Skeletal muscle tissue (tissue), 4 donors: ENCODE results near the gene KRT1. TPM values are rescaled to one million over a fixed set of nuclear protein-coding genes. Genes with fewer than 3 reads are reported as not detected.

Experiments
- H3K27ac ChIP-seq: one replicate; pipeline ENCODE4 v1.7.0; 2013; ENCODE audit warnings: mild to moderate bottlenecking, low read depth, low read length, inconsistent platforms
- H3K27me3 ChIP-seq, 3 donors: one replicate each; pipeline ENCODE4 v1.7.0; 2013; ENCODE audit warnings: low read length in 3 of 3; ENCODE audit not compliant: control insufficient read depth in 3 of 3, insufficient read depth in 3 of 3
- H3K36me3 ChIP-seq, 3 donors: one replicate each; pipeline ENCODE4 v1.7.0; 2013; ENCODE audit warnings: low read length in 3 of 3; ENCODE audit not compliant: control insufficient read depth in 3 of 3, insufficient read depth in 3 of 3
- H3K4me1 ChIP-seq, 3 donors: one replicate each; pipeline ENCODE4 v1.7.0; 2013; ENCODE audit warnings: low read length in 3 of 3, mild to moderate bottlenecking in 3 of 3; ENCODE audit not compliant: control insufficient read depth in 3 of 3, insufficient read depth in 3 of 3
- H3K4me3 ChIP-seq, 3 donors: one replicate each; pipeline ENCODE4 v1.7.0; 2013; ENCODE audit warnings: low read length in 3 of 3
- H3K9ac ChIP-seq, 3 donors: one replicate each; pipeline ENCODE4 v1.7.0; 2013; ENCODE audit warnings: low read length in 3 of 3, mild to moderate bottlenecking in 3 of 3, moderate library complexity in 2 of 3, low read depth in 1 of 3
- H3K9me3 ChIP-seq, 3 donors: one replicate each; pipeline ENCODE4 v1.7.0; 2013; ENCODE audit warnings: low read length in 3 of 3; ENCODE audit not compliant: control insufficient read depth in 3 of 3
- total RNA-seq: library from RNA; depleted of rRNA; stranded (reverse); fragments of >200 nt; gene quantifications from one replicate; pipeline ENCODE4 v1.2.3, GENCODE V29; 2014
- donor health status: Osteomylitis.

Gene KRT1
- total RNA-seq, 1 donor from 2014 or later: 2.1 TPM

GRCh38 chr12:52701281-52701680 is 21.1 kb upstream of the KRT1 start:
- Histone ChIP-seq H3K27ac (no peak overlapping the region), H3K9me3 (no peaks in the 10 kb centered on the region), H3K36me3 (no peaks in the 10 kb centered on the region), H3K4me1 (peaks cover 0 to 9% (median 6%) of the 10 kb centered on the region in 3 donors), H3K9ac (no peak overlapping the region), H3K4me3 (no peak overlapping the region), H3K27me3 (peaks cover 17 to 35% (median 22%) of the 10 kb centered on the region in 3 donors)

- Histone ChIP-seq H3K36me3 (no peaks in the 10 kb centered on the region), H3K9ac (no peak overlapping the region), H3K4me3 (no peak overlapping the region), H3K4me1 (peaks cover 0 to 9% (median 6%) of the 10 kb centered on the region in 3 donors), H3K27ac (no peak overlapping the region), H3K27me3 (peaks cover 17 to 45% (median 21%) of the 10 kb centered on the region in 3 donors), H3K9me3 (no peaks in the 10 kb centered on the region)
Measured at GRCh38 chr12:52699960-52700359, 19.8 kb upstream of the KRT1 start.

GRCh38 chr12:52699373-52699772 is 19.2 kb upstream of the KRT1 start:
- no peaks in the 10 kb centered on the region for H3K36me3 ChIP-seq
- no peak overlapping the region for H3K9ac ChIP-seq
- H3K27me3 ChIP-seq: peaks cover 17 to 50% (median 21%) of the 10 kb centered on the region in 3 donors
- H3K4me1 ChIP-seq: peaks cover 0 to 9% (median 6%) of the 10 kb centered on the region in 3 donors
- H3K27ac ChIP-seq: no peak overlapping the region
- no peaks in the 10 kb centered on the region for H3K9me3 ChIP-seq
- no peak overlapping the region for H3K4me3 ChIP-seq

- H3K9ac ChIP-seq: no peak overlapping the region
- H3K9me3 ChIP-seq: no peaks in the 10 kb centered on the region
- peaks cover 0 to 9% (median 6%) of the 10 kb centered on the region in 3 donors for H3K4me1 ChIP-seq
- peaks cover 17 to 50% (median 21%) of the 10 kb centered on the region in 3 donors for H3K27me3 ChIP-seq
- H3K4me3 ChIP-seq: no peak overlapping the region
- no peaks in the 10 kb centered on the region for H3K36me3 ChIP-seq
- H3K27ac ChIP-seq: no peak overlapping the region
Measured at GRCh38 chr12:52698651-52699340, 18.6 kb upstream of the KRT1 start.

- H3K9me3 ChIP-seq: no peaks in the 10 kb centered on the region
- no peak overlapping the region for H3K27ac ChIP-seq
- H3K4me3 ChIP-seq: no peak overlapping the region
- peaks cover 27 to 53% (median 34%) of the 10 kb centered on the region in 3 donors for H3K27me3 ChIP-seq
- H3K36me3 ChIP-seq: no peaks in the 10 kb centered on the region
- H3K4me1 ChIP-seq: peaks cover 0 to 9% (median 6%) of the 10 kb centered on the region in 3 donors
- H3K9ac ChIP-seq: no peak overlapping the region
Measured at GRCh38 chr12:52697058-52697582, 16.9 kb upstream of the KRT1 start.

- H3K36me3 ChIP-seq: no peaks in the 10 kb centered on the region
- H3K4me3 ChIP-seq: no peak overlapping the region
- no peak overlapping the region for H3K9ac ChIP-seq
- H3K27me3 ChIP-seq: peaks cover 27 to 56% (median 39%) of the 10 kb centered on the region in 3 donors
- no peak overlapping the region for H3K27ac ChIP-seq
- H3K9me3 ChIP-seq: no peaks in the 10 kb centered on the region
- H3K4me1 ChIP-seq: peaks cover 0 to 9% (median 6%) of the 10 kb centered on the region in 3 donors
Measured at GRCh38 chr12:52696588-52696987, 16.4 kb upstream of the KRT1 start.

GRCh38 chr12:52695039-52695438 is 14.8 kb upstream of the KRT1 start:
- Histone ChIP-seq H3K27ac (no peak overlapping the region), H3K4me1 (peaks cover under 1 to 8% (median 7%) of the 10 kb centered on the region in 3 donors), H3K27me3 (peaks cover 32 to 66% (median 52%) of the 10 kb centered on the region in 3 donors), H3K9ac (no peak overlapping the region), H3K9me3 (no peaks in the 10 kb centered on the region), H3K4me3 (no peak overlapping the region), H3K36me3 (no peaks in the 10 kb centered on the region)

GRCh38 chr12:52694151-52694550 is 13.9 kb upstream of the KRT1 start:
- Histone ChIP-seq H3K36me3 (no peaks in the 10 kb centered on the region), H3K9me3 (no peaks in the 10 kb centered on the region), H3K27ac (no peak overlapping the region), H3K4me3 (no peak overlapping the region), H3K27me3 (peaks cover 39 to 64% (median 58%) of the 10 kb centered on the region in 3 donors), H3K9ac (no peak overlapping the region), H3K4me1 (peaks cover 0 to 7% (median 4%) of the 10 kb centered on the region in 3 donors)

GRCh38 chr12:52693261-52693660 is 13.1 kb upstream of the KRT1 start:
- H3K4me1 ChIP-seq: peaks cover 0 to 7% (median 4%) of the 10 kb centered on the region in 3 donors
- H3K27ac ChIP-seq: no peak overlapping the region
- H3K9ac ChIP-seq: no peak overlapping the region
- no peaks in the 10 kb centered on the region for H3K36me3 ChIP-seq
- peaks cover 45 to 64% (median 60%) of the 10 kb centered on the region in 3 donors for H3K27me3 ChIP-seq
- H3K9me3 ChIP-seq: no peaks in the 10 kb centered on the region
- no peak overlapping the region for H3K4me3 ChIP-seq

- no peak overlapping the region for H3K9ac ChIP-seq
- H3K4me1 ChIP-seq: peaks cover 0 to 7% (median 4%) of the 10 kb centered on the region in 3 donors
- no peaks in the 10 kb centered on the region for H3K36me3 ChIP-seq
- H3K27ac ChIP-seq: no peak overlapping the region
- H3K4me3 ChIP-seq: no peak overlapping the region
- H3K9me3 ChIP-seq: no peaks in the 10 kb centered on the region
- peaks cover 54 to 68% (median 63%) of the 10 kb centered on the region in 3 donors for H3K27me3 ChIP-seq
Measured at GRCh38 chr12:52692254-52692653, 12.0 kb upstream of the KRT1 start.
